HepG2 (cell line): ENCODE measurements around the gene GPATCH4. TPM values are rescaled to one million over a fixed set of nuclear protein-coding genes. Genes with fewer than 3 reads are reported as not detected.

Experiments used
- CREBL2 ChIP-seq: sonication (generic); formaldehyde crosslinking; IDR thresholded peaks from 2 replicates; pipeline ENCODE4 v1.8.1; 2023; ENCODE audit warnings: missing genetic modification reagents, mild to moderate bottlenecking, borderline replicate concordance
- DR1 ChIP-seq: sonication (generic); formaldehyde crosslinking; IDR thresholded peaks from 2 replicates; pipeline ENCODE4 v1.8.0; 2021; ENCODE audit warnings: mild to moderate bottlenecking, missing genetic modification reagents, inconsistent platforms
- EEA1 ChIP-seq: sonication (generic); formaldehyde crosslinking; IDR thresholded peaks from 2 replicates; pipeline ENCODE4 v1.5.1; 2020; ENCODE audit warnings: mild to moderate bottlenecking, missing genetic modification reagents, borderline replicate concordance
- HBP1 ChIP-seq: IDR thresholded peaks from 2 replicates; pipeline ENCODE4 v1.6.1; 2016; ENCODE audit warnings: low read depth, control low read depth
- IKZF4 ChIP-seq: sonication (generic); formaldehyde crosslinking; IDR thresholded peaks from 2 replicates; pipeline ENCODE4 v1.5.1; 2020; ENCODE audit warnings: borderline replicate concordance, mild to moderate bottlenecking, low read depth, missing genetic modification reagents; ENCODE audit errors: not compliant biosample characterization
- JUNB ChIP-seq: sonication (generic); formaldehyde crosslinking; IDR thresholded peaks from 2 replicates; pipeline ENCODE4 v1.8.0; 2022; ENCODE audit warnings: missing genetic modification reagents, mild to moderate bottlenecking, borderline replicate concordance
- KDM5B ChIP-seq: sonication (generic); formaldehyde crosslinking; IDR thresholded peaks from 2 replicates; pipeline ENCODE4 v1.4.0; 2020; ENCODE audit warnings: missing genetic modification reagents, mild to moderate bottlenecking, borderline replicate concordance
- NAIF1 ChIP-seq: sonication (generic); formaldehyde crosslinking; IDR thresholded peaks from 2 replicates; pipeline ENCODE4 v1.5.0; 2020; ENCODE audit warnings: mild to moderate bottlenecking, missing genetic modification reagents, borderline replicate concordance
- NFATC3 ChIP-seq: sonication (generic); formaldehyde crosslinking; IDR thresholded peaks from 2 replicates; pipeline ENCODE4 v1.5.1; 2020; ENCODE audit warnings: mild to moderate bottlenecking, missing genetic modification reagents
- PLRG1 ChIP-seq: fragments of 450-650 bp; conservative IDR thresholded peaks from 2 replicates; pipeline ENCODE4 v1.6.1; 2016
- RCOR2 ChIP-seq: IDR thresholded peaks from 2 replicates; pipeline ENCODE4 v1.6.1; 2016; ENCODE audit warnings: missing biosample characterization, missing genetic modification reagents
- SALL2 ChIP-seq: sonication (generic); formaldehyde crosslinking; IDR thresholded peaks from 2 replicates; pipeline ENCODE4 v1.8.1; 2023; ENCODE audit warnings: mild to moderate bottlenecking, missing genetic modification reagents, inconsistent platforms
- TSC22D2 ChIP-seq: sonication (generic); formaldehyde crosslinking; IDR thresholded peaks from 2 replicates; pipeline ENCODE4 v1.5.1; 2020; ENCODE audit warnings: missing genetic modification reagents, mild to moderate bottlenecking, borderline replicate concordance
- ZNF296 ChIP-seq: sonication (generic); formaldehyde crosslinking; conservative IDR thresholded peaks from 2 replicates; pipeline ENCODE4 v1.5.0; 2020; ENCODE audit warnings: mild to moderate bottlenecking, missing genetic modification reagents
- ZNF407 ChIP-seq: sonication (generic); formaldehyde crosslinking; IDR thresholded peaks from one replicate; pipeline ENCODE4 v1.5.1; 2020; ENCODE audit warnings: mild to moderate bottlenecking, missing genetic modification reagents; ENCODE audit errors: not compliant biosample characterization
- ZNF451 ChIP-seq: sonication (generic); formaldehyde crosslinking; IDR thresholded peaks from 2 replicates; pipeline ENCODE4 v1.5.0; 2020; ENCODE audit warnings: mild to moderate bottlenecking, missing genetic modification reagents
- ZNF678 ChIP-seq: sonication (generic); formaldehyde crosslinking; IDR thresholded peaks from 2 replicates; pipeline ENCODE4 v1.4.0; 2020; ENCODE audit warnings: mild to moderate bottlenecking, missing genetic modification reagents
- ZNF703 ChIP-seq: sonication (generic); formaldehyde crosslinking; IDR thresholded peaks from 2 replicates; pipeline ENCODE4 v1.5.1; 2020; ENCODE audit warnings: missing genetic modification reagents, mild to moderate bottlenecking, moderate library complexity, borderline replicate concordance
- polyA plus RNA-seq, 8 experiments: library from polyadenylated mRNA; depleted of rRNA in 3 of 8; stranded (reverse) in 7 of 8; unstranded in 1 of 8; fragments of >200 nt; fragmentation: Illumina TruSeq in 4 of 8; extraction: Trizol in 4 of 8; gene quantifications; 2 replicates each; pipeline versions ENCODE4 v1.2.1 to v1.2.3, GENCODE V29; 2011 to 2016; ENCODE audit warnings: low read depth in 4 of 8, missing spikeins in 1 of 8, mixed read lengths in 1 of 8; ENCODE audit not compliant: insufficient read depth in 1 of 8
- total RNA-seq, 5 experiments: library from RNA; depleted of rRNA; stranded (reverse); fragments of >200 nt; fragmentation: Illumina TruSeq; extraction: Trizol; gene quantifications; 2 replicates each; pipeline ENCODE4 v1.2.3, GENCODE V29; 2016; ENCODE audit warnings: low read depth in 1 of 5

Gene GPATCH4
- total and polyA plus RNA-seq, 2 of the 13 experiments (the other 11 are each of a cell fraction or from before 2014, with no cell fraction given) = 19.2 to 37.9 TPM

GRCh38 chr1:156571919-156572662 is 29.2 kb downstream of the GPATCH4 start, which contains the start of gene IQGAP3 (continued):
- no peak for TF ChIP-seq ZNF407 (CRISPR knock-in tag)
- no peak for TF ChIP-seq NAIF1 (CRISPR knock-in tag)
- no peak for TF ChIP-seq PLRG1
- TF ChIP-seq KDM5B = peak; percentile 75; the same call in 1 of the 2 replicates
- TF ChIP-seq ZNF678 = no peak
- no peak for TF ChIP-seq RCOR2 (CRISPR knock-in tag)
- no peak for TF ChIP-seq TSC22D2
- TF ChIP-seq JUNB (CRISPR knock-in tag) = no peak
- TF ChIP-seq EEA1 (CRISPR knock-in tag) = no peak
- TF ChIP-seq ZNF451 (CRISPR knock-in tag) = 0 out of 2 replicates have a peak, but pooled peaks have one; percentile 45
- TF ChIP-seq NFATC3 (CRISPR knock-in tag) = no peak
- TF ChIP-seq CREBL2 (CRISPR knock-in tag) = no peak
- no peak for TF ChIP-seq ZNF703 (CRISPR knock-in tag)
- no peak for TF ChIP-seq IKZF4 (CRISPR knock-in tag)
- TF ChIP-seq SALL2 (CRISPR knock-in tag) = no peak
- TF ChIP-seq HBP1 (CRISPR knock-in tag) = peak; percentile 85
- TF ChIP-seq DR1 = peak; percentile 35; the same call in 1 of the 2 replicates
- TF ChIP-seq ZNF296 (CRISPR knock-in tag) = no peak
